ENCODE data around the gene ARL15. TPM values are rescaled to one million over a fixed set of nuclear protein-coding genes. Genes with fewer than 3 reads are reported as not detected.

ARL15 gene
- polyA plus RNA-seq, 1 of the 3 experiments (the other 2 are of a cell fraction): 6.4 TPM

GRCh38 chr5:53974021-53974420, 336.4 kb downstream of the ARL15 start:
- Histone ChIP-seq H3K27ac (ENCODE audit: low read depth in 2 of 2, low read length in 1 of 2) (no peak overlapping the region), H3K4me1 (ENCODE audit: control insufficient read depth in 1 of 2, insufficient read depth in 2 of 2, low read depth in 1 of 2, low read length in 1 of 2) (peaks cover 0 to 6% of the 10 kb centered on the region in 2 experiments; a peak in 2 of 4 replicates), H3K27me3 (ENCODE audit: insufficient read depth) (no peaks in the 10 kb centered on the region), H3K79me2 (ENCODE audit: insufficient read depth) (no peaks in the 10 kb centered on the region), H3K36me3 (replicated peaks in 1 of 2; ENCODE audit: control insufficient read depth in 1 of 2, insufficient read depth in 2 of 2, low read length in 1 of 2) (no peaks in the 10 kb centered on the region), H3K4me3 (ENCODE audit: low read depth in 2 of 2, low read length in 1 of 2) (no peak overlapping the region), H3K9me2 (no peaks in the 10 kb centered on the region), H3K9me3 (no peaks in the 10 kb centered on the region), H4K20me1 (ENCODE audit: insufficient read depth) (no peaks in the 10 kb centered on the region), H3K4me2 (no peak overlapping the region), H2AFZ (ENCODE audit: low read depth) (no peak overlapping the region), H3F3A (replicated peaks; ENCODE audit: insufficient read depth) (no peaks in the 10 kb centered on the region), H3K9ac (no peak overlapping the region)
- CTCF ChIA-PET: interaction anchor here (0.9 kb wide), 1 partner anchor 17 kb away, joined by 4 read pairs; no protein-coding TSS in a partner anchor
- DNase-seq: no peak
- POLR2A ChIA-PET: no interaction called here
- TF ChIP-seq FOSL2 (IDR thresholded peaks at IDR 0.05; ENCODE audit: borderline replicate concordance, low read depth) (no peak), MXI1 (IDR thresholded peaks at IDR 0.05; ENCODE audit: low read depth, low read length) (no peak), ZBTB33 (IDR thresholded peaks at IDR 0.05; ENCODE audit: borderline replicate concordance, low read depth) (no peak), RCOR1 (IDR thresholded peaks at IDR 0.05; ENCODE audit: low read length) (no peak), USF1 (IDR thresholded peaks at IDR 0.05; ENCODE audit: borderline replicate concordance, low read depth) (no peak), EP300 (IDR thresholded peaks at IDR 0.05; ENCODE audit: borderline replicate concordance in 1 of 2, low read depth in 1 of 2, low read length in 1 of 2) (no peak), MEF2A (IDR thresholded peaks at IDR 0.05; ENCODE audit: borderline replicate concordance, low read depth) (no peak), JUND (IDR thresholded peaks at IDR 0.05) (no peak), TEAD4 (IDR thresholded peaks at IDR 0.05; ENCODE audit: borderline replicate concordance, insufficient read depth) (no peak), GABPA (IDR thresholded peaks at IDR 0.05; ENCODE audit: low read depth) (no peak), MAX (IDR thresholded peaks at IDR 0.05; ENCODE audit: low read depth) (no peak), SIN3A (IDR thresholded peaks at IDR 0.05; ENCODE audit: borderline replicate concordance, low read depth, low read length) (no peak), RFX5 (IDR thresholded peaks at IDR 0.05; ENCODE audit: low read length) (no peak), POLR2AphosphoS5 (IDR thresholded peaks at IDR 0.05; ENCODE audit: low read depth, low read length) (no peak), REST (IDR thresholded peaks at IDR 0.05; ENCODE audit: low read depth, low read length) (no peak), FOXJ3 (CRISPR knock-in tag; IDR thresholded peaks at IDR 0.05) (no peak), ELF1 (IDR thresholded peaks at IDR 0.05) (no peak), RXRA (IDR thresholded peaks at IDR 0.05; ENCODE audit: borderline replicate concordance, low read depth) (no peak)
- WGBS (ENCODE audit: low lambda C conversion rate): 90% methylated on average over 1 of the region's 1 CpG

All from SK-N-SH (cell line).